ENCODE measurements around the gene MTF2.

MTF2 gene

DNA sequence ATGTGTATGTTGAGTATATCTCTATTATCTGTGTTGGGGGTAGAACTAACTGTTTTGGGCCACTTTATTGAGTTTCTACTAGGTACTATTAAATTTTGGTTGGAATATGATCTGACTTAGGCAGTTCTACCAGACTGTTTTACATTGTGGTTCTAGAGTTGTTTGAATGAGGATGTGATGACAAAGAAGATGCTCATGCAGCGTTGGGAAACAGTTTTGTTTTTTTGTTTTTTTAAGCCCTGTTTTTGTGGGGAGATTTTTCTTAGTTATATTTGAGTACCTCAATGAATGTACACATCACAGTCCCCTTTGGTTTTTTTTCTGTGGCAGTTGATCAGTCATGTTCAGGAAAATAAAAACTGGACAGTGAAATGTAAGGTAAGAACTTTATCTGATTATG is 61.0 kb downstream of the MTF2 start:
- Histone ChIP-seq H3K9me3 (ENCODE audit: severe bottlenecking) (no peaks in the 10 kb centered on the region), H3K4me3 (ENCODE audit: low read depth, low read length) (no peak overlapping the region), H3K27me3 (ENCODE audit: insufficient read depth, low read depth, severe bottlenecking) (no peaks in the 10 kb centered on the region), H3K36me3 (peaks cover 44% of the 10 kb centered on the region), H3K27ac (no peak overlapping the region)
- TF ChIP-seq, protein P1, sequence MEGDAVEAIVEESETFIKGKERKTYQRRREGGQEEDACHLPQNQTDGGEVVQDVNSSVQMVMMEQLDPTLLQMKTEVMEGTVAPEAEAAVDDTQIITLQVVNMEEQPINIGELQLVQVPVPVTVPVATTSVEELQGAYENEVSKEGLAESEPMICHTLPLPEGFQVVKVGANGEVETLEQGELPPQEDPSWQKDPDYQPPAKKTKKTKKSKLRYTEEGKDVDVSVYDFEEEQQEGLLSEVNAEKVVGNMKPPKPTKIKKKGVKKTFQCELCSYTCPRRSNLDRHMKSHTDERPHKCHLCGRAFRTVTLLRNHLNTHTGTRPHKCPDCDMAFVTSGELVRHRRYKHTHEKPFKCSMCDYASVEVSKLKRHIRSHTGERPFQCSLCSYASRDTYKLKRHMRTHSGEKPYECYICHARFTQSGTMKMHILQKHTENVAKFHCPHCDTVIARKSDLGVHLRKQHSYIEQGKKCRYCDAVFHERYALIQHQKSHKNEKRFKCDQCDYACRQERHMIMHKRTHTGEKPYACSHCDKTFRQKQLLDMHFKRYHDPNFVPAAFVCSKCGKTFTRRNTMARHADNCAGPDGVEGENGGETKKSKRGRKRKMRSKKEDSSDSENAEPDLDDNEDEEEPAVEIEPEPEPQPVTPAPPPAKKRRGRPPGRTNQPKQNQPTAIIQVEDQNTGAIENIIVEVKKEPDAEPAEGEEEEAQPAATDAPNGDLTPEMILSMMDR (IDR thresholded peaks at IDR 0.05; ENCODE audit: low read depth, low read length) = no peak
- no peak for DNase-seq

DNA sequence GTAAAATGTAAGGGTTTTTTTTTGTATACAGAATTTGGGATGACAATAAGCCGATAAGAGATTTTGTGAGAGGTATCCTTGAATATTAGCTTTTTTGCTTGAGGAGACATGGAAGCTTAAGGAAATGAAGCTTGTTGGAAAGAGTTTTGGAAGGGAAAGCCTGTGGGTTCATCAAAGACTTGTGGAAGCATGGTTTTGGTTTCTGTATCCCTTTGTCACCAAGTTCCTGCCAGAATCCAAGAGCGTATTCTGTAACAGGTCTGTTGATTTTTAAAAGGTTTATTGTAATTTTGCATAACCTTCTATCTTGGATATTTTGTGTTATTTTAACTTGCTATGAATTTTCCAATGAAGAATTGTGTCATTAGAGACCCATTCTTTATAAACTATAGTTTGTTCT is 63.1 kb downstream of the MTF2 start:
- Histone ChIP-seq H3K4me3 (ENCODE audit: low read depth, low read length) (no peak overlapping the region), H3K27me3 (ENCODE audit: insufficient read depth, low read depth, severe bottlenecking) (no peaks in the 10 kb centered on the region), H3K27ac (no peak overlapping the region), H3K9me3 (ENCODE audit: severe bottlenecking) (no peaks in the 10 kb centered on the region), H3K36me3 (peaks cover 25% of the 10 kb centered on the region)
- TF ChIP-seq, protein P1 (IDR thresholded peaks at IDR 0.05; ENCODE audit: low read depth, low read length) = no peak
- DNase-seq = no peak

DNA sequence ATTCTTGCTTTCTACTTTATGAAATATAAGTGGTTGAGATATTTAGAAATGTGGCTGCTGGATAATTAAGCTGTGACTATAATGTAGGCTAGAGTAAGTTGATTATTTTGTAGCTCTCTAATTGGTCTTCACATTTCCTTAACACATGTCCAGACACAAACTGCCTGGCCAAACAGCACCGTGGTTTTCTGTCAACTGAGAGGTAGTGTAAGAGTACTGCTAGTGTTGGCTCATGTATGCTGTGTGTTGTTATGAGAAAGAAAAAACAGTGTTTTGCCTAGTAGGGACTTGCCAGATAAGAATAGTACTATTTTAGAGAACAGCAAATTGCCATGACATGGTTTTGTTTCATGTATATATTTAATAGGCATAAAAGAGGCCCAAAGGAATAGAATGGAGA is 64.1 kb downstream of the MTF2 start:
- Histone ChIP-seq H3K27me3 (ENCODE audit: insufficient read depth, low read depth, severe bottlenecking) (no peaks in the 10 kb centered on the region), H3K36me3 (peaks cover 16% of the 10 kb centered on the region), H3K27ac (no peak overlapping the region), H3K9me3 (ENCODE audit: severe bottlenecking) (no peaks in the 10 kb centered on the region), H3K4me3 (ENCODE audit: low read depth, low read length) (no peak overlapping the region)
- TF ChIP-seq, protein P1 (IDR thresholded peaks at IDR 0.05; ENCODE audit: low read depth, low read length) = no peak
- no peak for DNase-seq

DNA sequence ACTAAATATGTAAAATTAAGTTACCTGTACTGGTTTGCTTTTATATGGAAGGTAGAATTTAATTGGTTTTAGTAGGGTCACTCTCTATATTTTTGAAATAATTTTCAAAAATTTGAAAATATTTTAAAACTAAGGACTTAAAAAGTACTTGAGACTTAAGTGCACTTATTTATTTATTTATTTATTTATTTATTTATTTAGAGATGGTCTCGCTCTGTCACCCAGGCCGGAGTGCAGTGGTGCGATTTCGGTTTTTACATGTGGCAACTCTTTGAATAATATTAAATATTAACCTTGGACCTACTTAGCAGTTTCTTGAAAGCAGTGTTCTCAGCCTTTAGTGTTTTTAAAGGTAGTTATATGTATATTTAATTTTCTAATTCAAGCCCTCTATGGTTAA is 64.7 kb downstream of the MTF2 start:
- H3K9me3 ChIP-seq (ENCODE audit: severe bottlenecking) = no peaks in the 10 kb centered on the region
- TF ChIP-seq, protein P1 (IDR thresholded peaks at IDR 0.05; ENCODE audit: low read depth, low read length) = no peak
- H3K27me3 ChIP-seq (ENCODE audit: insufficient read depth, low read depth, severe bottlenecking) = no peaks in the 10 kb centered on the region
- no peak for DNase-seq
- H3K27ac ChIP-seq = no peak overlapping the region
- H3K36me3 ChIP-seq = peaks cover 12% of the 10 kb centered on the region
- H3K4me3 ChIP-seq (ENCODE audit: low read depth, low read length) = no peak overlapping the region

DNA sequence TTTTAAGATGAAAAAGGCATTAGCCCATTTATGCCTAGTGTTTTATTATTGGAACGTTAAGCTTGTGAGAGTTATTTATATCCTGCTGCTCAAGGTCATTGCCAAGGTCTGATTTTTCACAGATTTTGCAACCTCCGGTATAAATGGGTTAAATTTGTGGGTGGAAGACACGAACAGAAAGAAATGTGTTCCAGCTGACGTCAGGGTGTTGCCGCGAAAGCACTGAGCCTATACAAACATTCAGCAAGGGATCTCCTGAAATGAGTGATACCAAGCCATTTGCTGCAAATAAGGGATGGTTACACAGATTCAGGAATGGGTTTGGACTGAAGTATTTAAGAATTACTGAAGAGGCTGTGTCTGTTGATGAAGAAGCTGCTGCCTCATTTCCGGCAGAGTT is 68.9 kb downstream of the MTF2 start:
- H3K27ac ChIP-seq = no peak overlapping the region
- no peak overlapping the region for H3K4me3 ChIP-seq (ENCODE audit: low read depth, low read length)
- no peak for DNase-seq
- TF ChIP-seq, protein P1 (IDR thresholded peaks at IDR 0.05; ENCODE audit: low read depth, low read length) = no peak
- H3K9me3 ChIP-seq (ENCODE audit: severe bottlenecking) = no peaks in the 10 kb centered on the region
- no peaks in the 10 kb centered on the region for H3K27me3 ChIP-seq (ENCODE audit: insufficient read depth, low read depth, severe bottlenecking)
- peaks cover 8% of the 10 kb centered on the region for H3K36me3 ChIP-seq

DNA sequence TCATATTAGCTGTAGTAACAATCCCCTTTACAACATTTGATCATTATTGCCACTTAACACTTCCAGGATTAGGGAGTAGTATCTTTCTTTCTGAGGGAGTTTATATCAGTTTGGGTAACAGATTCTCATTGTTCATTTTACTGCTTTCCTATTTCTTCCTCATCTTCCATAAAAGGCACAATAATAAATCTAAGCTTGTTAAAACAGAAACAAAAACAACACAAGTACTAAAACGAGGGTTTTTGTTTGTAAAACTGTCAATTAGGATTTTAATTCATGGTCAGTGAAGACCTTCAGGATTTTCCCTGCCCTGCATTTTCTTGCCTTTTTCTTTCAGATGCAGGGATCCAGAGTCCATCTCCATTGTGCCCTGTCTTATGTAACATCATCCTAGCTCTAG is 71.6 kb downstream of the MTF2 start:
- Histone ChIP-seq H3K36me3 (peaks cover 20% of the 10 kb centered on the region), H3K9me3 (ENCODE audit: severe bottlenecking) (no peaks in the 10 kb centered on the region)

More for the DNA sequence above, 71.6 kb downstream of the MTF2 start:
- no peak for DNase-seq
- Histone ChIP-seq H3K27ac (no peak overlapping the region), H3K27me3 (ENCODE audit: insufficient read depth, low read depth, severe bottlenecking) (no peaks in the 10 kb centered on the region), H3K4me3 (ENCODE audit: low read depth, low read length) (no peak overlapping the region)
- TF ChIP-seq, protein P1 (IDR thresholded peaks at IDR 0.05; ENCODE audit: low read depth, low read length) = no peak
